Natural killer cell (primary cell): ENCODE measurements around the gene SMAD3. TPM values are rescaled to one million over a fixed set of nuclear protein-coding genes. Genes with fewer than 3 reads are reported as not detected.

Experiments used
- ATAC-seq, 3 donors: fragments of 150-1000 bp in 2 of 3; fragments of 200-7000 bp in 1 of 3; cut with Tn5 transposase; 1 replicate in 1 of 3; 2 replicates in 2 of 3; pipeline ENCODE4 v1.10.0; 2021; ENCODE audit warnings: mild to moderate bottlenecking in 2 of 3, moderate library complexity in 2 of 3
- DNase-seq, 2 donors: peaks; one replicate each; pipeline versions ENCODE4 v3.0.0 to v3.0.0-alpha.2; 2013 to 2021; ENCODE audit warnings: mixed read lengths in 1 of 2
- H3K27ac ChIP-seq: one replicate; pipeline ENCODE4 v1.5.1; 2013; ENCODE audit warnings: mild to moderate bottlenecking, low read length
- H3K27me3 ChIP-seq: one replicate; pipeline ENCODE4 v1.6.1; 2013; ENCODE audit warnings: low read length; ENCODE audit not compliant: control insufficient read depth, insufficient read depth
- H3K36me3 ChIP-seq: one replicate; pipeline ENCODE4 v1.6.1; 2013; ENCODE audit warnings: low read length; ENCODE audit not compliant: control insufficient read depth, insufficient read depth
- H3K4me1 ChIP-seq: one replicate; pipeline ENCODE4 v1.6.1; 2013; ENCODE audit warnings: low read length; ENCODE audit not compliant: control insufficient read depth, insufficient read depth
- H3K4me3 ChIP-seq: one replicate; pipeline ENCODE4 v1.5.1; 2013; ENCODE audit warnings: low read length
- H3K9me3 ChIP-seq: one replicate; pipeline ENCODE4 v1.6.1; 2013; ENCODE audit warnings: low read length; ENCODE audit not compliant: control insufficient read depth, insufficient read depth
- H3K27ac Mint-ChIP-seq, 2 donors: one replicate each; pipeline ENCODE4 v1.8.0; 2022; ENCODE audit warnings: mild to moderate bottlenecking in 2 of 2, mixed read lengths in 2 of 2, moderate library complexity in 1 of 2
- H3K27me3 Mint-ChIP-seq, 2 donors: one replicate each; pipeline ENCODE4 v1.8.0; 2022; ENCODE audit warnings: low read depth in 2 of 2, mixed read lengths in 2 of 2
- H3K36me3 Mint-ChIP-seq: one replicate; pipeline ENCODE4 v1.8.0; 2022; ENCODE audit warnings: mixed read lengths
- H3K4me1 Mint-ChIP-seq, 2 donors: one replicate each; pipeline ENCODE4 v1.8.0; 2022; ENCODE audit warnings: mixed read lengths in 2 of 2
- H3K4me3 Mint-ChIP-seq: one replicate; pipeline ENCODE4 v1.8.0; 2022; ENCODE audit warnings: mild to moderate bottlenecking, moderate library complexity, mixed read lengths
- H3K9me3 Mint-ChIP-seq, 2 donors: one replicate each; pipeline ENCODE4 v1.8.0; 2022; ENCODE audit warnings: mixed read lengths in 2 of 2
- WGBS: methylation state at CpG from one replicate; pipeline ENCODE4 v1.1.7; 2013; ENCODE audit warnings: missing lambda C conversion rate; ENCODE audit not compliant: insufficient coverage; 5-methylcytosine and 5-hydroxymethylcytosine counted together
- intact Hi-C: fragments of 100-400 bp; cut with micrococcal nuclease; formaldehyde crosslinking; loops from one replicate; pipeline ENCODE4 v1.14.2; 2022
- total RNA-seq, 4 donors: library from RNA; stranded (reverse); fragments of 120-200 nt in 1 of 4; gene quantifications; one replicate each; pipeline versions ENCODE4 v1.2.3 to v1.2.4, GENCODE V29; 2013 to 2022
- TF ChIP-seq, protein P1 (sequence below): fragments of 200-600 bp; IDR thresholded peaks from one replicate; pipeline ENCODE4 v1.8.0; 2022; ENCODE audit warnings: antibody characterized with exemption

SMAD3 gene
- total RNA-seq, 3 donors from 2014 or later (not counting 1 experiment from before 2014, with no cell fraction given) = 47.1 to 72.6 (median 63.0) TPM

GRCh38 chr15:67164811-67165253 lies 99.4 kb downstream of the SMAD3 start:
- H3K27me3 Mint-ChIP-seq = no peaks in the 10 kb centered on the region
- H3K27ac Mint-ChIP-seq = peak overlapping the region in 1 of 2 donors; percentile 24
- H3K36me3 Mint-ChIP-seq = peaks cover 8% of the 10 kb centered on the region
- Histone ChIP-seq H3K4me1 (peaks cover 15% of the 10 kb centered on the region), H3K9me3 (no peaks in the 10 kb centered on the region), H3K27me3 (no peaks in the 10 kb centered on the region), H3K4me3 (no peak overlapping the region), H3K36me3 (peaks cover 42% of the 10 kb centered on the region), H3K27ac (no peak overlapping the region)
- DNase-seq = no peak
- H3K4me1 Mint-ChIP-seq = peaks cover 24 to 39% of the 10 kb centered on the region in 2 donors
- no peak overlapping the region for H3K4me3 Mint-ChIP-seq
- intact Hi-C loops = no loop called here
- ATAC-seq = no peak
- H3K9me3 Mint-ChIP-seq = no peaks in the 10 kb centered on the region
- 98% methylated on average over 16 of the region's 17 CpGs for WGBS
- TF ChIP-seq, protein P1, sequence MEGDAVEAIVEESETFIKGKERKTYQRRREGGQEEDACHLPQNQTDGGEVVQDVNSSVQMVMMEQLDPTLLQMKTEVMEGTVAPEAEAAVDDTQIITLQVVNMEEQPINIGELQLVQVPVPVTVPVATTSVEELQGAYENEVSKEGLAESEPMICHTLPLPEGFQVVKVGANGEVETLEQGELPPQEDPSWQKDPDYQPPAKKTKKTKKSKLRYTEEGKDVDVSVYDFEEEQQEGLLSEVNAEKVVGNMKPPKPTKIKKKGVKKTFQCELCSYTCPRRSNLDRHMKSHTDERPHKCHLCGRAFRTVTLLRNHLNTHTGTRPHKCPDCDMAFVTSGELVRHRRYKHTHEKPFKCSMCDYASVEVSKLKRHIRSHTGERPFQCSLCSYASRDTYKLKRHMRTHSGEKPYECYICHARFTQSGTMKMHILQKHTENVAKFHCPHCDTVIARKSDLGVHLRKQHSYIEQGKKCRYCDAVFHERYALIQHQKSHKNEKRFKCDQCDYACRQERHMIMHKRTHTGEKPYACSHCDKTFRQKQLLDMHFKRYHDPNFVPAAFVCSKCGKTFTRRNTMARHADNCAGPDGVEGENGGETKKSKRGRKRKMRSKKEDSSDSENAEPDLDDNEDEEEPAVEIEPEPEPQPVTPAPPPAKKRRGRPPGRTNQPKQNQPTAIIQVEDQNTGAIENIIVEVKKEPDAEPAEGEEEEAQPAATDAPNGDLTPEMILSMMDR = no peak

DNA sequence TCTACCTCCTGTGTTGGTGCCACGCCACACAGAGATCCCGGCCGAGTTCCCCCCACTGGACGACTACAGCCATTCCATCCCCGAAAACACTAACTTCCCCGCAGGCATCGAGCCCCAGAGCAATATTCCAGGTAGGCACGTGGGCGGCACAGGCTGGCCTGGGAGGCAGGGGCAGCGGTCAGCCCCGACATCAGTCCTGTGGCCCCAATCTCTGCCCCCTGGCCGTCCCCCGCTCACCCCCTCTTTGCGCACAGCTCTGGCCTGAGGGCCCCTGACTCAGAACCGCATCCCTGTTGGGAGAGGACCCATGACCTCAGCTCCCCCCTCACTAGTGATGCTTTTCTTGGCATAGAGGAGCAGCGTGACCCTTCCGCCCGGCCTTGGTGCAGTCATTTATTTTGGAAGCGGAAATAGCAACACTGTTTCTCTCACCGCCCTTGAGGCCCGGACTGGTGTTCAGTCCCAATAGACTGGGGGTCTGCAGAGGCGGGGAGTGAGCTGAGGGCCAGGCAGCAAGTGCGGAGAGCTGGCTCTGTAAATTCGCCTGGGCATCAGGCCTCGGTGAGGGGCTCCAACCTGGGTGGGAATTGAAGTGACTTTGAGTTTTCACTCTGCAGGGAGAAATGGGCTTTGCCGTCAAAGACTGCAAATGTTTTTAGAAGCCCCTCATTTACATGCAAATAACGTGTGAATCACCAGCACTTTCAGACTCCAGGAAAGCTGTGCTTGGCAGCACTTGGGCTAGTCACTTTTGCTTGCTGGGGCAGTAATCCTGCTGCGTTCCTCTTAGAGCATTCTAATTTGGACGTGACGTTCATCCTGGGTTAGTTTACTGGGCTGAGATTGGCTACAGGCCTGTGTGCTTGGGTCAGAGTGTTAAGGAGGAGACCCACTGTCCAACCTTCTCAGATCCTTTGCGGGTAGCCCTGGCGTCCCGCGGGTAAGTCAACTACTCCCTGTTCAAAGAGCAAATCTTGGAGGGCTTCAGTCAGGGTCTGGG lies 100.2 kb downstream of the SMAD3 start:
- H3K27ac Mint-ChIP-seq = peak overlapping the region in 1 of 2 donors; percentile 24
- no peaks in the 10 kb centered on the region for H3K9me3 Mint-ChIP-seq
- WGBS = 97% methylated on average over 34 of the region's 34 CpGs

DNA sequence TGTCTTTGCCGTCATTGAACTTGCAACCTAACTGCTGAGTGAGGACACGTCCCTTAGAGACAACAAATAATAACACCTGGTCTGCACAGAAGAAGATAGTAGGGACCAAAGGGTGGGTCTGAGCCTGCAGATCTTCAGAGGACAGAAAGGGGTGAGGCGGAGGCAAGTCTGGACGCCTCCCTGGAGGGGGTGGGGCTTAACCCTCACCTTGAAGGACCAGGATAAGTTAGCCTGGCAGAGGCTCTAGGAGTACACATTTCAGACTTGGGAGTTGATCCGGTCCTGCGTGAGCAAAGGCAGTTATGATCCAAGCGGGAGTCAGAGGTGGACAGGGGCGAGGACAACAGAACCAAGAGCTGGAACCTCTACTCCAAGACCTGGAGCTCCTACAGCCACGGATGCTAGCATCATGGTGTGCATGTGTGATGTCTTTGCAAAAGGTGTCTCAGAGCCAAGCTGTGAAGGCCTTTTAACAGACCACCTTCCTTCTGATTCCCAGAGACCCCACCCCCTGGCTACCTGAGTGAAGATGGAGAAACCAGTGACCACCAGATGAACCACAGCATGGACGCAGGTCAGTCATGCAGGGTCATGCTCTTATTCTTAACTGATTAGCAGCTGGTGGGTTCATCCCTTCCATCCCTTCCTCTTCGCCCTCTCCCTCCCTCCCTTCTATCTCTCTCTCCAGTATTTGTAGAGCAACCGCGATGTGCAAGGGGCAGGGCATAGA lies 101.0 kb downstream of the SMAD3 start:
- peaks cover 28 to 41% of the 10 kb centered on the region in 2 donors for H3K4me1 Mint-ChIP-seq
- no peaks in the 10 kb centered on the region for H3K27me3 Mint-ChIP-seq
- H3K9me3 Mint-ChIP-seq = no peaks in the 10 kb centered on the region

More for the DNA sequence above, 100.2 kb downstream of the SMAD3 start:
- Histone ChIP-seq H3K36me3 (peaks cover 48% of the 10 kb centered on the region), H3K27ac (no peak overlapping the region), H3K9me3 (no peaks in the 10 kb centered on the region), H3K4me1 (peaks cover 15% of the 10 kb centered on the region), H3K27me3 (no peaks in the 10 kb centered on the region), H3K4me3 (no peak overlapping the region)
- ATAC-seq (no peak), DNase-seq (no peak)
- intact Hi-C loops = no loop called here
- no peaks in the 10 kb centered on the region for H3K27me3 Mint-ChIP-seq
- H3K4me1 Mint-ChIP-seq = peaks cover 28 to 45% of the 10 kb centered on the region in 2 donors
- H3K36me3 Mint-ChIP-seq = peaks cover 8% of the 10 kb centered on the region
- TF ChIP-seq, protein P1 = no peak
- H3K4me3 Mint-ChIP-seq = no peak overlapping the region

More for the DNA sequence above, 101.0 kb downstream of the SMAD3 start:
- peaks cover 14% of the 10 kb centered on the region for H3K36me3 Mint-ChIP-seq
- ATAC-seq (no peak), DNase-seq (no peak)
- Histone ChIP-seq H3K27me3 (no peaks in the 10 kb centered on the region), H3K9me3 (no peaks in the 10 kb centered on the region), H3K4me1 (peaks cover 12% of the 10 kb centered on the region), H3K36me3 (peaks cover 52% of the 10 kb centered on the region), H3K4me3 (no peak overlapping the region), H3K27ac (no peak overlapping the region)
- intact Hi-C loops = no loop called here
- H3K4me3 Mint-ChIP-seq = no peak overlapping the region
- 91% methylated on average over 12 of the region's 13 CpGs for WGBS
- H3K27ac Mint-ChIP-seq = peak overlapping the region in 1 of 2 donors; percentile 60
- TF ChIP-seq, protein P1 = no peak
